Measurements from ENCODE around the gene TOP3B. TPM values are rescaled to one million over a fixed set of nuclear protein-coding genes. Genes with fewer than 3 reads are reported as not detected.

TOP3B gene
- total and polyA plus RNA-seq, 2 donors from 2014 or later, result 8.1 to 26.7 TPM

- H3K4me1 ChIP-seq (ENCODE audit: control insufficient read depth in 2 of 3, insufficient read depth in 2 of 3, low read depth in 1 of 3, low read length in 3 of 3), result no peaks in the 10 kb centered on the region
- H3K27ac ChIP-seq (ENCODE audit: low read depth in 2 of 2, low read length in 2 of 2), result no peak overlapping the region
- FAIRE-seq (no peak), DNase-seq (no peak)
- H3K4me3 ChIP-seq (ENCODE audit: low read length in 3 of 3), result no peak overlapping the region
- TF ChIP-seq CTCF (IDR thresholded peaks at IDR 0.05; ENCODE audit: borderline replicate concordance, extremely low read depth, insufficient read depth), result no peak
- H3K9me3 ChIP-seq (ENCODE audit: control insufficient read depth in 2 of 3, insufficient read depth in 1 of 3, low read length in 3 of 3), result no peaks in the 10 kb centered on the region
- no peaks in the 10 kb centered on the region for H3K36me3 ChIP-seq (ENCODE audit: control insufficient read depth in 2 of 3, insufficient read depth in 3 of 3, low read length in 3 of 3)
- no peaks in the 10 kb centered on the region for H3K27me3 ChIP-seq (ENCODE audit: control insufficient read depth, insufficient read depth, low read length)
- intact Hi-C loops (cut with DNase I), result no loop called here
- no peak overlapping the region for H3K9ac ChIP-seq (ENCODE audit: low read length in 3 of 3)
Observed at GRCh38 chr22:22009661-22010060, 27.1 kb upstream of the TOP3B start.

DNA sequence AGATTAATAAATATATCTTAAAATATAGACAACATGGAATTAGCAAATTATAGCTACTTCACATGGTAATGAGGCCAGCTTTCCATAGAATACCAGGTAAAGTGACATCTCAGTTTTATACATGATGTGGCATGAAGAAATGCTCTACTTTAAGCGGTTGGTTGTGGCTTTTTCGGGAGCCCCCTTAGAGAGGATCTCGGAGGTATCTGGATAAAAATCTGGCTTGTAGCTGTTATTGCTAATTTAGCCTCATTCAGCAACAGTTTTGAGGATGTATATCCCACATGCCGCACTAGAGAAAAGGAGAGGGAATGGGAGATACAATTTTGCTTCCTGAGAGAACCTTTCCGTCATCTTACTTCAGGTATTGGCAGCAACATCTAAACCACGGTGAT, 24.0 kb upstream of the TOP3B start:
- TF ChIP-seq CTCF (IDR thresholded peaks at IDR 0.05; ENCODE audit: borderline replicate concordance, extremely low read depth, insufficient read depth), result no peak
- no peaks in the 10 kb centered on the region for H3K4me1 ChIP-seq (ENCODE audit: control insufficient read depth in 2 of 3, insufficient read depth in 2 of 3, low read depth in 1 of 3, low read length in 3 of 3)
- intact Hi-C loops (cut with DNase I), result no loop called here

GRCh38 chr22:22005945-22006595, 23.5 kb upstream of the TOP3B start:
- no peak for TF ChIP-seq CTCF (IDR thresholded peaks at IDR 0.05; ENCODE audit: borderline replicate concordance, extremely low read depth, insufficient read depth)
- DNase-seq (no peak), FAIRE-seq (no peak)
- H3K4me3 ChIP-seq (ENCODE audit: low read length in 3 of 3), result no peak overlapping the region
- H3K9me3 ChIP-seq (ENCODE audit: control insufficient read depth in 2 of 3, insufficient read depth in 1 of 3, low read length in 3 of 3), result no peaks in the 10 kb centered on the region
- no peak overlapping the region for H3K9ac ChIP-seq (ENCODE audit: low read length in 3 of 3)
- H3K36me3 ChIP-seq (ENCODE audit: control insufficient read depth in 2 of 3, insufficient read depth in 3 of 3, low read length in 3 of 3), result no peaks in the 10 kb centered on the region
- no peak overlapping the region for H3K27ac ChIP-seq (ENCODE audit: low read depth in 2 of 2, low read length in 2 of 2)
- intact Hi-C loops (cut with DNase I), result no loop called here
- H3K27me3 ChIP-seq (ENCODE audit: control insufficient read depth, insufficient read depth, low read length), result no peaks in the 10 kb centered on the region
- no peaks in the 10 kb centered on the region for H3K4me1 ChIP-seq (ENCODE audit: control insufficient read depth in 2 of 3, insufficient read depth in 2 of 3, low read depth in 1 of 3, low read length in 3 of 3)

More for the DNA sequence above, 24.0 kb upstream of the TOP3B start:
- Histone ChIP-seq H3K9ac (ENCODE audit: low read length in 3 of 3) (no peak overlapping the region), H3K27ac (ENCODE audit: low read depth in 2 of 2, low read length in 2 of 2) (no peak overlapping the region), H3K27me3 (ENCODE audit: control insufficient read depth, insufficient read depth, low read length) (no peaks in the 10 kb centered on the region), H3K36me3 (ENCODE audit: control insufficient read depth in 2 of 3, insufficient read depth in 3 of 3, low read length in 3 of 3) (no peaks in the 10 kb centered on the region), H3K4me3 (ENCODE audit: low read length in 3 of 3) (no peak overlapping the region), H3K9me3 (ENCODE audit: control insufficient read depth in 2 of 3, insufficient read depth in 1 of 3, low read length in 3 of 3) (no peaks in the 10 kb centered on the region)
- FAIRE-seq, result no peak
- DNase-seq, result no peak

DNA sequence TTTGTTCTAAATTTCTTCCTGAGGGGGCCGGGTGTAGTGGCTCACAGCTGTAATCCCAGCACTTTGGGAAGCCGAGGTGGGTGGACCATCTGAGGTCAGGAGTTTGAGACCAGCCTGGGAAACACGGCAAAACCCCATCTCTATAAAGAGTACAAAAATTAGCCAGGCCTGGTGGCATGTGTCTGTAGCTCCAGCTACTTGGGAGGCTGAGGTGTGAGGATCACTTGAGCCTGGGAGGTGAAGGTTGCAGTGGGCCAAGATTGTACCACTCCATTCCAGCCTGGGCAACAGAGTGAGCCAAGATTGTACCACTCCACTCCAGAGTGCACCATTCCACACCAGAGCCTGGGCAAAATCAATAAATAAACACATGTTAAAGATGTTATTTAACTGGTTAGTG, 20.6 kb upstream of the TOP3B start:
- H3K4me1 ChIP-seq (ENCODE audit: control insufficient read depth in 2 of 3, insufficient read depth in 2 of 3, low read depth in 1 of 3, low read length in 3 of 3), result no peaks in the 10 kb centered on the region
- TF ChIP-seq CTCF (IDR thresholded peaks at IDR 0.05; ENCODE audit: borderline replicate concordance, extremely low read depth, insufficient read depth), result no peak
- FAIRE-seq (no peak), DNase-seq (no peak)
- intact Hi-C loops (cut with DNase I), result no loop called here
- H3K36me3 ChIP-seq (ENCODE audit: control insufficient read depth in 2 of 3, insufficient read depth in 3 of 3, low read length in 3 of 3), result no peaks in the 10 kb centered on the region
- no peaks in the 10 kb centered on the region for H3K9me3 ChIP-seq (ENCODE audit: control insufficient read depth in 2 of 3, insufficient read depth in 1 of 3, low read length in 3 of 3)
- no peaks in the 10 kb centered on the region for H3K27me3 ChIP-seq (ENCODE audit: control insufficient read depth, insufficient read depth, low read length)
- no peak overlapping the region for H3K27ac ChIP-seq (ENCODE audit: low read depth in 2 of 2, low read length in 2 of 2)
- no peak overlapping the region for H3K4me3 ChIP-seq (ENCODE audit: low read length in 3 of 3)
- H3K9ac ChIP-seq (ENCODE audit: low read length in 3 of 3), result no peak overlapping the region

All from kidney (tissue), 14 donors.